HG03139 (cell line): ENCODE results near the gene TBL2.
A peak's percentile ranks its signal among the peaks of the same experiment; 100 is the strongest.
"Not testable (repeated sequence)": the region's sequence is repeated elsewhere in the genome, so short reads cannot be mapped to it uniquely, and the experiment has no call there.

Experiments used
- ATAC-seq: cut with Tn5 transposase; IDR thresholded peaks from one replicate; pipeline ENCODE4 v1.9.1; 2021; ENCODE audit not compliant: unreplicated experiment

TBL2 gene

GRCh38 chr7:73537051-73537450 is 41.3 kb downstream of the TBL2 start:
- no peak for ATAC-seq

DNA sequence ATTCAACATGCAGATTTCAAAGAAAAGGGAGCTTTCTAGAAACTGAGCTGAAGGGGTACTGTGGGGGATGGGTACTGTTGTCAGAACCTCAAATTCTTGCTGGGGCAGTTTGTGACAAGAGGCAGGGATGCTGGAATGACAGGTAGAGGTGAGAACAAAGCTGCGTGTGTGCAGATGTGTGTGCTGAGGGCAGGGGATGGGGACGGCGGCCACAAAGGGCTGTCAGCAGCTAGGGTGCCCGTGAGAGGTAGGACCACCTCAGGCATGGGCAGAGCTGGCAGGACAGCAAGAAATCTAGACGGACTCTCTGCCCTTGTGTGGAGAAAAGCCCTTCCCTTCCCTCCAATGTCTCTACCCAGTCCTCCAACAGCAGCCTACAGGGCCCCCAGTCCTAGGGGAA is 41.9 kb downstream of the TBL2 start:
- ATAC-seq = no peak

GRCh38 chr7:73535918-73536317 is 42.5 kb downstream of the TBL2 start:
- ATAC-seq = not testable (repeated sequence)

- ATAC-seq = no peak
Observed at GRCh38 chr7:73533742-73534141, 44.6 kb downstream of the TBL2 start.

GRCh38 chr7:73532224-73532623 is 46.2 kb downstream of the TBL2 start:
- ATAC-seq = no peak

- ATAC-seq = no peak
Observed at GRCh38 chr7:73530800-73531199, 47.6 kb downstream of the TBL2 start.

- ATAC-seq = no peak
Observed at GRCh38 chr7:73526896-73527821, 51.2 kb downstream of the TBL2 start.

GRCh38 chr7:73526158-73526494 is 52.3 kb downstream of the TBL2 start:
- ATAC-seq = not testable (repeated sequence)

DNA sequence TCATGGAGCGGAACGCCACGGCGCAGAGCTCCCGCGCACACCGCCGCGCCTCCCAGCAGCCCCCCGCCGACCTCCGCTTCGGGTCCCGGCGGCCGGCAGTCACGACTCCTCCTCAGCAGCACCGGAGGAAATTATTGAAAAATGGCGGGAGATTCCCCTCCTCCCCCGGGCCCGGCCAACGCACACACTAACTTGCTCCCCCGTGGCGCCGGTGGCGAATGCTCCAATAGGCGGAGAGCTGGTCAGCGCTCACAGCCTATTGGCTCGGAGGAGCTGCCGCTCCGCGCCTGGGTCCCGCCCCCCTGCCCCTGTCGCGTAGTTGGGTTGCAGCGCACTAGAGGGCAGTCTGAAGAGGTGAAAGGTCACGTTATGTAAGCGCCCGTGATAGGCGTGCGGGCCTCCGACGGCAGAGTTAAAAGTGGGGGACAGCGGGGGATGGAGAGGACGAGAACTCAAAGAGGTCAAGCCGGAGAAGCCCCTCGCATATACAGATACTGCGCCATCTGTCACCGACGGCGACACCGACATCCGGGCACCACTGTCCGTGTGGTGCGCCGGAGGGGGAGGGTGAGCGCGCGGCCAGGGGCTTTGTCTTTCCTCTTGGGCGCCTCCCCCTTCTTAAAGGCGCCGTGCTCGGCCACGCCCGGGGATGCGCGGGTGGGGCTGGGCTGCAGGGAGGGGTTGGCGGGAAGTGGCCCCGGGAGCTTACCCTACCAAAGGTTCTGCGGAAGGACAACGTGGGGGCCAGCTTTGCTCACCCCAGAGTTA is 56.1 kb downstream of the TBL2 start, which contains the start of gene BAZ1B:
Gene BAZ1B (minus strand): TSS at position 189 of the 768 bp plus-strand sequence. CDS start 360 bp downstream, outside the sequence.
- ATAC-seq = peak; percentile 73

- peak; percentile 39 for ATAC-seq
Observed at GRCh38 chr7:73521636-73522104, 56.7 kb downstream of the TBL2 start.

DNA sequence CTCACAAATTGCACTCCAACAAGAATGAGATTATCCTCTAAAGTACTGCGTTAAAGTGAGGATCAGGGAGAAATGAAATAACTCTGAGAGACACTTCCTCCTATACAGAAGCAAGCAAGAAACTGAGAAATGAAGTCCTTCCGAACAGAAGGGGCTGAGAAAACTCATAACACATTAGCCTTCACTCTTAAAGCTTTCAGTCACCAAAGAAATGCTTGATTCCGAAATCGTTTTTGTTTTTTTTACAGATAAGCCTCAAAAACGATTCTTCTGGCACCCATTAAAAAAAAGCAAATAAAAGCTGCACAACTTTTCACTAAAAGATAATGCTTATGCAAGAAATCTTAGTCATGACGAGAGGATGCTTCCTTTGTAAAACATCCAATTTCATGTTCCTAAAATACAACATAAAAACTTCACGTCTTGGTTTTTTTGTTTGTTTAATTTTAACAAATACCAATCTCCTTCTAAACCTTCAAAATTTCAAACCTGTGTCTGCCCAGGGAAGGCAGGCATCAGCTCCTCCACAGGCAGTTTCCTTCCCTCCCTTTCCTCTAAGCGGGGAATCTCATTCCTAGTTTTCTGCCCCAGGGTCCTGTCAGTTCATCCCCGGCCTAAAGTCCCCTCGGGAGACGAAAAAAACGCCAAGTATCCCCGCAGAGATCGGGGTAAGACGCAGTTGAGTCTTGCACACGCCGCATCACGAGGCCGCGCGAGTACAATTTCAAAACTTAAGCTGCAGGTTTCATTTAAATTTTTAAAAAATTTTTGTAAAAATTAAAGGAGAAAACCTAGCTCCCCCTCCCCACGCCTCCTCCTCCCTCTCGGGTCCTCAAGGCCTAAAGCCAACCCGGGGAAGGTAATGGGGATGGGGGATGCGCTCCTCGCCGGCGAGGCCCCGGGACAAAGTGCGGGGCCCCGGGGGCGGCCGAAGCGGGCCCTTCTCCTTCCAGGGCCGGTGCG is 57.4 kb downstream of the TBL2 start:
- no peak for ATAC-seq

DNA sequence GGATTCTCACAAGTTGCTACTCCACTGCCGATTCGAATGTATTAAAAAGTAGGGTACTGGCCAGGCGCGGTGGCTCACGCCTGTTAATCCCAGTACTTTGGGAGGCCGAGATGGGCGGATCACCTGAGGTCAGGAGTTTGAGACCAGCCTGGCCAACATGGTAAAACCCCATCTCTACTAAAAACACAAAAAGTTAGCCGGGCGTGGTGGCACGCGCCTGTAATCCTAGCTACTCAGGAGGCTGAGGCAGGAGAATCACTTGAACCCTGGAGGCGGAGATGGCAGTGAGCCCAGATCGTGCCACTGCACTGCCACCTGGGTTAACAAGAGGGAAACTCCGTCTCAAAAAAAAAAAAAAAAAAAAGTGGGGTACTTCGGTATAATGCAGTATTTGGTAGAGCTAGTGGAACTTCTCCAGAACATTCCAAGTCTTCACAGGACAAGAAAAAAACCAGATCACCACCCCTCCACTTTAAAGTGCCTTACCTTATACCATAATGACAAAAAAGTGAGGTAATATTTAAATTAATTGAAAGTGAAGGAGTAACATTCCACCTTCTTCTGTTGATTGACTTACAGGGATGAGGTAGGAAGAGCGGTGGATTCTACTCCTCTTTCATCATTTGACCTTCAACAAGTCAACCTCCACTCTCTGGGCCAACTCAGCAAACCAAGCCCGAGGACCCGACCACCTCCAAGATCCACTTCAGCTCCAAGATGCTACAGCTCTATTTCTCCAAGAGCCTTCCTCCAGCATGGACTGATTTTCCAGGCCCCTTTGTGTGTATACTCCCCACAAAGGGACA is 58.3 kb downstream of the TBL2 start:
- no peak for ATAC-seq

- no peak for ATAC-seq
Observed at GRCh38 chr7:73518470-73518869, 59.9 kb downstream of the TBL2 start.
